Measurements from ENCODE around the gene LRFN5. TPM values are rescaled to one million over a fixed set of nuclear protein-coding genes. Genes with fewer than 3 reads are reported as not detected.
"Not testable (repeated sequence)": the region's sequence is repeated elsewhere in the genome, so short reads cannot be mapped to it uniquely, and the experiment has no call there.

The LRFN5 gene
- total and polyA plus RNA-seq, 7 donors, result 0.06 to 1.3 (median 0.27) TPM

GRCh38 chr14:41586237-41586636, 20.4 kb upstream of the LRFN5 start:
- Histone ChIP-seq H3K4me1 (no peaks in the 10 kb centered on the region), H3K27ac (no peak overlapping the region), H3K9me3 (no peaks in the 10 kb centered on the region), H3K36me3 (ENCODE audit: insufficient read depth in 1 of 2, low read depth in 1 of 2) (no peaks in the 10 kb centered on the region), H3K27me3 (ENCODE audit: insufficient read depth in 3 of 3, low read length in 2 of 3) (no peaks in the 10 kb centered on the region), H3K4me3 (no peak overlapping the region)
- DNase-seq (no peak), ATAC-seq (no peak)
- intact Hi-C loops (cut with DNase I), result no loop called here
- TF ChIP-seq CTCF (IDR thresholded peaks at IDR 0.05), result no peak

GRCh38 chr14:41597647-41598046, 9.0 kb upstream of the LRFN5 start:
- intact Hi-C loops (cut with DNase I), result no loop called here
- WGBS, 3 donors, result 95 to 98% (median 97%) methylated on average over 25 of the region's 25 CpGs
- Histone ChIP-seq H3K27me3 (ENCODE audit: insufficient read depth in 3 of 3, low read length in 2 of 3) (no peaks in the 10 kb centered on the region), H3K27ac (no peak overlapping the region), H3K9me3 (no peaks in the 10 kb centered on the region), H3K4me1 (no peaks in the 10 kb centered on the region), H3K36me3 (ENCODE audit: insufficient read depth in 1 of 2, low read depth in 1 of 2) (no peaks in the 10 kb centered on the region), H3K4me3 (no peak overlapping the region)
- ATAC-seq (no peak), DNase-seq (peak; percentile 6 to 41)
- no peak for TF ChIP-seq CTCF (IDR thresholded peaks at IDR 0.05)

GRCh38 chr14:41599805-41600385, 6.8 kb upstream of the LRFN5 start:
- H3K36me3 ChIP-seq (ENCODE audit: insufficient read depth in 1 of 2, low read depth in 1 of 2); H3K27me3 ChIP-seq (ENCODE audit: insufficient read depth in 3 of 3, low read length in 2 of 3); ATAC-seq; intact Hi-C loops (cut with DNase I); H3K4me1 ChIP-seq; H3K27ac ChIP-seq; H3K4me3 ChIP-seq; H3K9me3 ChIP-seq: not testable (repeated sequence)
- DNase-seq, result peak in 1 of 2 donors; percentile 6
- 69 to 75% (median 72%) methylated on average over 6 of the region's 6 CpGs for WGBS, 3 donors

GRCh38 chr14:41604721-41605531, 1.8 kb upstream of the LRFN5 start:
- Histone ChIP-seq H3K27me3 (ENCODE audit: insufficient read depth in 3 of 3, low read length in 2 of 3) (peaks cover 0 to 53% (median 25%) of the 10 kb centered on the region in 3 donors), H3K27ac (peak overlapping the region; percentile 4), H3K4me1 (no peaks in the 10 kb centered on the region), H3K36me3 (ENCODE audit: insufficient read depth in 1 of 2, low read depth in 1 of 2) (no peaks in the 10 kb centered on the region), H3K4me3 (peak overlapping the region; percentile 64), H3K9me3 (no peaks in the 10 kb centered on the region)
- 1 to 4% (median 3%) methylated on average over 29 of the region's 29 CpGs for WGBS, 3 donors
- intact Hi-C loops (cut with DNase I), result no loop called here
- peak; percentile 35 to 65 for DNase-seq
- no peak for TF ChIP-seq CTCF (IDR thresholded peaks at IDR 0.05)
- ATAC-seq, result peak in 3 of 4 donors; percentile 27 to 57 (median 50)

- Histone ChIP-seq H3K9me3 (no peaks in the 10 kb centered on the region), H3K36me3 (ENCODE audit: insufficient read depth in 1 of 2, low read depth in 1 of 2) (no peaks in the 10 kb centered on the region), H3K27ac (no peak overlapping the region), H3K27me3 (ENCODE audit: insufficient read depth in 3 of 3, low read length in 2 of 3) (peaks cover under 1 to 61% (median 25%) of the 10 kb centered on the region in 3 donors), H3K4me3 (peak overlapping the region; percentile 64), H3K4me1 (no peaks in the 10 kb centered on the region)
- WGBS, 3 donors, result 2 to 3% (median 2%) methylated on average over 23 of the region's 23 CpGs
- DNase-seq, result peak in 1 of 2 donors; percentile 25
- TF ChIP-seq CTCF (IDR thresholded peaks at IDR 0.05), result no peak
- ATAC-seq, result peak in 2 of 4 donors; percentile 31 to 38
- intact Hi-C loops (cut with DNase I), result no loop called here
These were observed 960 bp upstream of the LRFN5 start for GRCh38 chr14:41605550-41606281.
